HepG2 (cell line): ENCODE data around the gene TPD52L2. TPM values are rescaled to one million over a fixed set of nuclear protein-coding genes. Genes with fewer than 3 reads are reported as not detected.

Experiments used
- ASH2L ChIP-seq: fragments of 300-600, 200-600 bp; sonication (generic); IDR thresholded peaks from 2 replicates; pipeline ENCODE4 v1.7.0; 2017; ENCODE audit warnings: low read depth, mild to moderate bottlenecking, moderate library complexity, mixed read lengths, low read length; ENCODE audit not compliant: insufficient read length
- ATF1 ChIP-seq: IDR thresholded peaks from 2 replicates; pipeline ENCODE4 v1.6.1; 2016; ENCODE audit warnings: mild to moderate bottlenecking, control low read depth
- CBX5 ChIP-seq: sonication (generic); formaldehyde crosslinking; IDR thresholded peaks from 2 replicates; pipeline ENCODE4 v1.4.0; 2020; ENCODE audit warnings: missing genetic modification reagents, borderline replicate concordance
- CEBPG ChIP-seq: IDR thresholded peaks from 2 replicates; pipeline ENCODE4 v1.6.1; 2016
- CHD4 ChIP-seq: fragments of 200-600 bp; sonication (generic); IDR thresholded peaks from 2 replicates; pipeline ENCODE4 v1.7.0; 2017; ENCODE audit warnings: mild to moderate bottlenecking, low read length, borderline replicate concordance
- FOSL2 ChIP-seq: sonication (generic); formaldehyde crosslinking; IDR thresholded peaks from 2 replicates; pipeline ENCODE4 v1.4.0; 2020; ENCODE audit warnings: missing genetic modification reagents
- HNRNPUL1 ChIP-seq: fragments of 200-400 bp; formaldehyde crosslinking; IDR thresholded peaks from 2 replicates; pipeline ENCODE4 v1.6.1; 2017; ENCODE audit warnings: low read depth, mild to moderate bottlenecking, low read length, moderate library complexity
- MEIS1 ChIP-seq: sonication (generic); formaldehyde crosslinking; IDR thresholded peaks from 2 replicates; pipeline ENCODE4 v1.9.0; 2021; ENCODE audit warnings: mild to moderate bottlenecking, missing genetic modification reagents, moderate library complexity, borderline replicate concordance
- MTA3 ChIP-seq: sonication (generic); formaldehyde crosslinking; IDR thresholded peaks from 2 replicates; pipeline ENCODE4 v1.4.0; 2020; ENCODE audit warnings: missing genetic modification reagents
- NFE2L1 ChIP-seq: sonication (generic); formaldehyde crosslinking; IDR thresholded peaks from 2 replicates; pipeline ENCODE4 v1.4.0; 2020; ENCODE audit warnings: missing genetic modification reagents, mild to moderate bottlenecking, borderline replicate concordance
- RBFOX2 ChIP-seq: fragments of 200-400 bp; formaldehyde crosslinking; IDR thresholded peaks from 2 replicates; pipeline ENCODE4 v1.6.1; 2017; ENCODE audit warnings: low read depth, mild to moderate bottlenecking, low read length
- TGIF2 ChIP-seq: IDR thresholded peaks from 2 replicates; pipeline ENCODE4 v1.6.1; 2016; ENCODE audit warnings: control low read depth, missing compliant biosample characterization
- THAP11 ChIP-seq: IDR thresholded peaks from 2 replicates; pipeline ENCODE4 v1.6.1; 2016; ENCODE audit warnings: missing biosample characterization, missing genetic modification reagents
- ZFY ChIP-seq: sonication (generic); formaldehyde crosslinking; IDR thresholded peaks from 2 replicates; pipeline ENCODE4 v1.4.0; 2020; ENCODE audit warnings: missing genetic modification reagents
- ZMYM3 ChIP-seq: sonication (generic); formaldehyde crosslinking; IDR thresholded peaks from 2 replicates; pipeline ENCODE4 v1.5.1; 2020; ENCODE audit warnings: mild to moderate bottlenecking, missing genetic modification reagents
- ZNF143 ChIP-seq: sonication (generic); formaldehyde crosslinking; IDR thresholded peaks from 2 replicates; pipeline ENCODE4 v1.4.0; 2020; ENCODE audit warnings: missing genetic modification reagents
- ZNF367 ChIP-seq: sonication (generic); formaldehyde crosslinking; IDR thresholded peaks from 2 replicates; pipeline ENCODE4 v1.4.0; 2020; ENCODE audit warnings: missing genetic modification reagents, borderline replicate concordance
- ZNF484 ChIP-seq: sonication (generic); formaldehyde crosslinking; IDR thresholded peaks from 2 replicates; pipeline ENCODE4 v1.5.1; 2020; ENCODE audit warnings: mild to moderate bottlenecking, low read depth, missing genetic modification reagents, borderline replicate concordance
- ZNF547 ChIP-seq: sonication (generic); formaldehyde crosslinking; IDR thresholded peaks from 2 replicates; pipeline ENCODE4 v1.5.1; 2020; ENCODE audit warnings: mild to moderate bottlenecking, missing genetic modification reagents
- ZNF746 ChIP-seq: sonication (generic); formaldehyde crosslinking; IDR thresholded peaks from 2 replicates; pipeline ENCODE4 v1.8.0; 2022; ENCODE audit warnings: mild to moderate bottlenecking, missing genetic modification reagents
- ZSCAN22 ChIP-seq: sonication (generic); formaldehyde crosslinking; IDR thresholded peaks from 2 replicates; pipeline ENCODE4 v1.4.0; 2020; ENCODE audit warnings: mild to moderate bottlenecking, missing genetic modification reagents
- polyA plus RNA-seq, 8 experiments: library from polyadenylated mRNA; depleted of rRNA in 3 of 8; stranded (reverse) in 7 of 8; unstranded in 1 of 8; fragments of >200 nt; fragmentation: Illumina TruSeq in 4 of 8; extraction: Trizol in 4 of 8; gene quantifications; 2 replicates each; pipeline versions ENCODE4 v1.2.1 to v1.2.3, GENCODE V29; 2011 to 2016; ENCODE audit warnings: low read depth in 4 of 8, missing spikeins in 1 of 8, mixed read lengths in 1 of 8; ENCODE audit not compliant: insufficient read depth in 1 of 8
- total RNA-seq, 5 experiments: library from RNA; depleted of rRNA; stranded (reverse); fragments of >200 nt; fragmentation: Illumina TruSeq; extraction: Trizol; gene quantifications; 2 replicates each; pipeline ENCODE4 v1.2.3, GENCODE V29; 2016; ENCODE audit warnings: low read depth in 1 of 5
- TF ChIP-seq, protein P1 (sequence below): sonication (generic); formaldehyde crosslinking; IDR thresholded peaks from 2 replicates; pipeline ENCODE4 v1.8.1; 2023; ENCODE audit warnings: mild to moderate bottlenecking, moderate library complexity, missing genetic modification reagents
- TF ChIP-seq, protein P2 (sequence below): sonication (generic); formaldehyde crosslinking; IDR thresholded peaks from 2 replicates; pipeline ENCODE4 v1.4.0; 2020; ENCODE audit warnings: mild to moderate bottlenecking, missing genetic modification reagents
- TF ChIP-seq, protein P3 (sequence below): sonication (generic); formaldehyde crosslinking; IDR thresholded peaks from 2 replicates; pipeline ENCODE4 v1.4.0; 2020; ENCODE audit warnings: missing genetic modification reagents

The TPD52L2 gene
- total and polyA plus RNA-seq, 2 of the 13 experiments (the other 11 are each of a cell fraction or from before 2014, with no cell fraction given), result 156 to 184 TPM

DNA sequence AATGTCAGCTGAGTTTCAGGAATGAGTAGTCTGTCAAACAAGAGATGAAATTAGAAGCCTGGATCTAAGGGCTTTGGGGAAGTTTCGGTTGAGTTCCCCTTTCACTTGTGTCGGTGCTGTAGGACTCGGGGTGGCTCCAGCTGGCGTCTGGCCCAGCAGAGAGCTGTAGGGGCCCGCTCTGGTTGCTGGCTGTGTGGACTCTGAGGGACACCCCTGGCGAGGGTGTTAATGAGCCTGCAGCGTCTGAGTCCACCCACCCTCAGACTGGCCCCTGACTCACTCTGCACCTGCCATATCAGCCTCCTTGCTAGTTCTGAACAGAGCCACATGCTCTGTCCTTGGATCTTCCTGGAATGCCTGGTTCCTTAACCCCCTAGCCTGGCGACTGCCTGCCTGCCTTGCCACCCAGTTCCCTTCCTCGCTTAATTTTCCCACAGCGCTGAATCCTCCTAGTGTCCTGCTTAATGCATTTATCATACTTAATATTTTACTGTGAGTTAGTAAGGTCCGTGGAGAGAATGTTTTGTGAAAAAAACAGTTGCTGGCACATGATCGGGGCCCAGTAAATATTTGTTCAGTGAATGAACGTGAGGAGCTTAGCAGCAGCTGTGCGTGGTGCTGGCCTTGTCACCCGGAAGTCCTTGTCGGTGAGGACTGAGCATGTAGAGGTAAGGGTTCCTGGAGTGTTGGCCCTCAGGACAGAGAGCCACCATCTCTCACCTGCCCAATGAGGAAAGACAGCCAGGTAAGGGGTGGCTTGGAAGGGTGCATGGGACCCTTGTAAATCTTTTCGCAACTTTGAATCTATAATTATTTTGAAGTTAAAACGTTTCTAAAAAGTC lies 31.4 kb downstream of the TPD52L2 start (continued):
- no peak for TF ChIP-seq CHD4
- no peak for TF ChIP-seq ZNF746 (CRISPR knock-in tag)
- no peak for TF ChIP-seq ZNF367
- TF ChIP-seq ZNF143 (CRISPR knock-in tag), result no peak
- TF ChIP-seq, protein P1, sequence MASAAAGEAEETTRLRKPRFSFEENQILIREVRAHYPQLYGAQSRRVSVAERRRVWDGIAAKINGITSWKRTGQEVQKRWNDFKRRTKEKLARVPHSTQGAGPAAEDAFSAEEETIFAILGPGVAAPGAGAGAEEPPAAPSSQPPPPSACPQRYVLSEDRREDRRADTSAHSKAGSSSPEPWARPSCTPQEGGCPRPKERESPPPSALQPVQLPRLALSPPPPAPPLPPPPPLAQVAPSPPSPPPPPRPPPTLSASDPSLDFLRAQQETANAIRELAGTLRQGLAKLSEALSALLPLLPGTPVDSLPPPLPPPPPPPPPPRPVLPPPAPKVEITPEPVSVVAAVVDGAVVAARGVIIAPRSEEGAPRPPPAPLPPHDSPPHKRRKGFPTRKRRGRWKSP (CRISPR knock-in tag), result peak; percentile 72
- TF ChIP-seq, protein P2, sequence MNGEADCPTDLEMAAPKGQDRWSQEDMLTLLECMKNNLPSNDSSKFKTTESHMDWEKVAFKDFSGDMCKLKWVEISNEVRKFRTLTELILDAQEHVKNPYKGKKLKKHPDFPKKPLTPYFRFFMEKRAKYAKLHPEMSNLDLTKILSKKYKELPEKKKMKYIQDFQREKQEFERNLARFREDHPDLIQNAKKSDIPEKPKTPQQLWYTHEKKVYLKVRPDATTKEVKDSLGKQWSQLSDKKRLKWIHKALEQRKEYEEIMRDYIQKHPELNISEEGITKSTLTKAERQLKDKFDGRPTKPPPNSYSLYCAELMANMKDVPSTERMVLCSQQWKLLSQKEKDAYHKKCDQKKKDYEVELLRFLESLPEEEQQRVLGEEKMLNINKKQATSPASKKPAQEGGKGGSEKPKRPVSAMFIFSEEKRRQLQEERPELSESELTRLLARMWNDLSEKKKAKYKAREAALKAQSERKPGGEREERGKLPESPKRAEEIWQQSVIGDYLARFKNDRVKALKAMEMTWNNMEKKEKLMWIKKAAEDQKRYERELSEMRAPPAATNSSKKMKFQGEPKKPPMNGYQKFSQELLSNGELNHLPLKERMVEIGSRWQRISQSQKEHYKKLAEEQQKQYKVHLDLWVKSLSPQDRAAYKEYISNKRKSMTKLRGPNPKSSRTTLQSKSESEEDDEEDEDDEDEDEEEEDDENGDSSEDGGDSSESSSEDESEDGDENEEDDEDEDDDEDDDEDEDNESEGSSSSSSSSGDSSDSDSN (CRISPR knock-in tag), result peak; percentile 78
- no peak for TF ChIP-seq MTA3
- peak; percentile 19; the same call in 1 of the 2 replicates for TF ChIP-seq CBX5 (CRISPR knock-in tag)
- TF ChIP-seq TGIF2, result peak; percentile 93; the same call in 1 of the 2 replicates
- TF ChIP-seq FOSL2 (CRISPR knock-in tag), result peak; percentile 69
- TF ChIP-seq, protein P3, sequence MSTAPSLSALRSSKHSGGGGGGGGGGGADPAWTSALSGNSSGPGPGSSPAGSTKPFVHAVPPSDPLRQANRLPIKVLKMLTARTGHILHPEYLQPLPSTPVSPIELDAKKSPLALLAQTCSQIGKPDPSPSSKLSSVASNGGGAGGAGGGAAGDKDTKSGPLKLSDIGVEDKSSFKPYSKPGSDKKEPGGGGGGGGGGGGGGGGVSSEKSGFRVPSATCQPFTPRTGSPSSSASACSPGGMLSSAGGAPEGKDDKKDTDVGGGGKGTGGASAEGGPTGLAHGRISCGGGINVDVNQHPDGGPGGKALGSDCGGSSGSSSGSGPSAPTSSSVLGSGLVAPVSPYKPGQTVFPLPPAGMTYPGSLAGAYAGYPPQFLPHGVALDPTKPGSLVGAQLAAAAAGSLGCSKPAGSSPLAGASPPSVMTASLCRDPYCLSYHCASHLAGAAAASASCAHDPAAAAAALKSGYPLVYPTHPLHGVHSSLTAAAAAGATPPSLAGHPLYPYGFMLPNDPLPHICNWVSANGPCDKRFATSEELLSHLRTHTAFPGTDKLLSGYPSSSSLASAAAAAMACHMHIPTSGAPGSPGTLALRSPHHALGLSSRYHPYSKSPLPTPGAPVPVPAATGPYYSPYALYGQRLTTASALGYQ (CRISPR knock-in tag), result no peak
- no peak for TF ChIP-seq CEBPG
- TF ChIP-seq HNRNPUL1, result no peak
- peak; percentile 80 for TF ChIP-seq THAP11 (CRISPR knock-in tag)
- peak; percentile 93 for TF ChIP-seq ZNF547 (CRISPR knock-in tag)
- no peak for TF ChIP-seq ZSCAN22
- no peak for TF ChIP-seq ATF1
- no peak for TF ChIP-seq RBFOX2
- no peak for TF ChIP-seq ZNF484 (CRISPR knock-in tag)
- peak; percentile 81 for TF ChIP-seq ASH2L
- TF ChIP-seq ZFY (CRISPR knock-in tag), result peak; percentile 79
- no peak; the same call in 1 of the 2 replicates for TF ChIP-seq MEIS1 (CRISPR knock-in tag)
- no peak for TF ChIP-seq NFE2L1
- TF ChIP-seq ZMYM3 (CRISPR knock-in tag), result peak; percentile 40; the same call in 1 of the 2 replicates
